Activated effector memory CD4-positive, alpha-beta T cell treated with Interleukin-2 at 50 U/mL for 16 hours (primary cell): ENCODE data around the gene CDK14.
"Not testable (repeated sequence)": the region's sequence is repeated elsewhere in the genome, so short reads cannot be mapped to it uniquely, and the experiment has no call there.

Experiments
- DNase-seq: peaks from one replicate; pipeline ENCODE4 v3.0.0-alpha.2; 2020

Gene CDK14

GRCh38 chr7:90723866-90724265 is 127.7 kb downstream of the CDK14 start:
- DNase-seq = no peak

- DNase-seq = no peak
Observed at GRCh38 chr7:90726120-90726519, 130.0 kb downstream of the CDK14 start.

DNA sequence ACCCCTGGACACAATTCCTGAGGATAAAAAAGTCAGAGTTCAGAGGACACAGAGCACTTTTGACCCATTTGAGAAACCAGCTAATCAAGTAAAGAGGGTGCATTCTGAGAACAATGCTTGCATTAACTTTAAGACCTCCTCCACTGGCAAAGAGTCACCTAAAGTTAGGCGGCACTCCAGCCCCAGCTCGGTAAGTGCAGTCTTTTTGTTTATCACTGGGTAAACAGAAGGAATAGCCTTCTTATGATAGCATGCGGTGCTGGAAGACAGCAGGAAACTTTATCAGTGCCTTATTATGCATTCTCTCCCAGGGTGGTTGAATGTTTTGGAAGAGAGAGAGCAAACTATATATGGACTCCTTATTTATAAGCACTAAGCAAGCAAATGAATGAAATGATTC is 130.5 kb downstream of the CDK14 start:
- DNase-seq = no peak

DNA sequence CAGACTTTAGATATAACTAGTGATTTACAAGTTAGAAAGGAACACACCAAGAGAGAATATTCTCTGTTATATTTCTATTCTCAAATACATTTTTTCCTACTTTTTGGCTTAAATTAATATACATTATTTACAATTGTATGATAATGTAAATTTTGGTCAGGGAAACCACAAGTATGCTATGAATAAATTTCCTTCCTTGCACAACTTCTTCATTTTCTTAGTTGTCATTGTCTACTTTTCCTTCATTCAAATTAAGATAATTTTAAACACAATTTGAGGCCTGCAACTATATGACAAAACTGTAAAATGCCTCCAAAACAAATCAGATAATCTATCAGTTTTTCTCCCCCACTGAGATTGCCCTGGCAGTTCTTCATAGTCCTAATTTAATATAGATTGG is 131.3 kb downstream of the CDK14 start:
- DNase-seq = no peak

DNA sequence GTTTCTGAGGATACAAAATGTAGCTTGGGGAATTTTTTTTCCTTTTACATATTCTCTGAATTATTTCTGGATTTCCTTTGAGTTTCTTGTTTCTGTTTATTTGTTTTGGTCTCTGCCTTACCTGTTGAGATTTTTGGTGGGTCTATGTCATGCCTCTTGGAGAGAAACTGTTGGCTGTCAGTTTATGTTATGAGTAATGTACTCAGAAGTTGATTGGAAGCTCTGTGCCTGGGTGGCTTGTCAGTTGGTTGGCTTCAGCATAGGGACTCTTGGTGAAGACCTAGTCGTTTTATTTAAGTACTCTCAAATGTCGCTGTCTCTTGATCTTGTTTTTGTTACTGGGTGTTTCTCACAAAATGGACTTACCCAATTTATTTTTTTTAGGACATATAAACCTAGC is 132.4 kb downstream of the CDK14 start:
- DNase-seq = no peak

DNA sequence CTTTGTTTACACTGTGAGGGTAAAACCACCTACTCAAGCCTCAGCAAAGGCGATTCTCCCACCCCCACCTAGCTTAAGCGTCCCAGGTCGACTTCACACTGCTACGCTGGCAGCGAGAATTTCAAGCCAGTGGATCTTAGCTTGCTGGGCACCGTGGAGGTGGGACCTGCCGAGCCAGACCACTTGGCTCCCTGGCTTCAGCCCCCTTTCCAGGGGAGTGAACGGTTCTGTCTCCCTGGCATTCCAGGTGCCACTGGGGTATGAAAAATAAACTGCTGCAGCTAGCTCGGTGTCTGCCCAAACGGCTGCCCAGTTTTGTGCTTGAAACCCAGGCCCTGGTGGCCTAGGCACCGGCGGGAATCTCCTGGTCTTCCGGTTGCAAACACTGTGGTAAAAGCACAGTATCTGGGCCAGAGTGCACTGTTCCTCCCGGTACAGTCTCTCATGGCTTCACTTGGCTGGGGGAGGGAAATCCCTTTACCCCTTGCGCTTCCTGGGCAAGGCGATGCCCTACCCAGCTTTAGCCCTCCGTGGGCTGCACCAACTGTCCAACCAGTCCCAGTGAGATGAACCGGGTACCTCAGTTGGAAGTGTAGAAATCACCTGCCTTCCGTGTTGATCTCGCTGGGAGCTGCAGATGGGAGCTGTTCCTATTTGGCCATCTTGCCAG is 139.6 kb downstream of the CDK14 start:
- DNase-seq = not testable (repeated sequence)

- no peak for DNase-seq
Observed at GRCh38 chr7:90736316-90736715, 140.2 kb downstream of the CDK14 start.

GRCh38 chr7:90736968-90737939 is 141.1 kb downstream of the CDK14 start:
- DNase-seq = no peak

GRCh38 chr7:90738249-90738648 is 142.1 kb downstream of the CDK14 start:
- DNase-seq = no peak

GRCh38 chr7:90739716-90740115 is 143.6 kb downstream of the CDK14 start:
- no peak for DNase-seq

DNA sequence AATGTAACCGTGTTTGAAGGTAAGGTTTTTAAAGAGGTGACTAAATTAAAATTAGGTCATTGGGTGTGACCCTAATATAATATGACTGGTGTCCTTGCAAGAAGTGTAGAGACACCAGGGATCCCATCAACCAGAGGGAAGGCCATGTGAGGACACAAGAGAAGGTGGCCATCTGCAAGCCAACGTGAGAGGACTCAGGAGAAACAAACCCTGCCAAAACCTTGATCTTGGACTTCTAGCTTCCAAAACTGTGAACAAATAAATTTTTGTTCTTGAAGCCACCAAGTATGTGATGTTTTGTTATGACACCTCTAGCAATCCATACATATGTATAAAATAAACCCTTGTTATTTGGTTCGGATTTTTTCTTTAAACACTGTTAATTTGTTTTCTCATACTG is 144.3 kb downstream of the CDK14 start:
- no peak for DNase-seq

- no peak for DNase-seq
Observed at GRCh38 chr7:90743626-90744025, 147.5 kb downstream of the CDK14 start.

GRCh38 chr7:90747516-90747915 is 151.4 kb downstream of the CDK14 start:
- no peak for DNase-seq

DNA sequence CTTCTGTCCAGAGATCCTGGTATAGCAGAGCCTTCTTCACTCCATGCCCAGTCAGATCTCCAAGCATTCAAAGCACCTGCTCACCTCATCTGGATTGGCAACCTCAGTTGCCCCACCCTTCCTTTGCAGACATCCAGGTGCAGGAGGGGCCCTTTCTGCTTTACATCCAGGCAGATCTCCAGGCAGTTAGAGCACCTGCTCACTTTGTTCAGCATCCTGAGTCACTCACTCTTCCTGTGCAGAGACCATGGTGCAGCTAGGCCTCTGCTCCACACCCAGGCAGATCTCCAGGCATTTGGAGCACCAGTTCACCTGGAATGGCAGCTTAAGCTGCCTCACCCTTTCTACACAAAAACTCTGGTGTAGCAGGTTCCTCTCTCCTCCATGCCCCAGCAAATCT is 153.1 kb downstream of the CDK14 start:
- no peak for DNase-seq

- DNase-seq = no peak
Observed at GRCh38 chr7:90749774-90750173, 153.7 kb downstream of the CDK14 start.

DNA sequence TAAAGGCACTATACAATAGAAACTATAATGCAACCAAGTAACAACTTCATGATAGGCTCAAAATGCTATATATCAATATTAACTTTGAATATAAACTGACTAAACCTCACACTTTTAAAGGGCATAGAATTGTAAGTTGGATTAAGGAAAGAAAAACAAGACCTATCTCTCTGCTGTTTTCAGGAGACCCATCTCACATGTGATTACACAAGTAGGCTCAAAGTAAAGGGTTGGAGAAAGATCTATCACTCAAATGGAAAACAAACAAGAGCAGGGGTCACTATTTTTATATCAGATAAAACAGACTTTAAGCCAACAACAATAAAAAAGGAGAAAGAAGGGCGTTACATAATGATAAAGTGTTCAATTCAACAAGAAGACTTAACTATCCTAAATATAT is 155.5 kb downstream of the CDK14 start:
- DNase-seq = no peak

DNA sequence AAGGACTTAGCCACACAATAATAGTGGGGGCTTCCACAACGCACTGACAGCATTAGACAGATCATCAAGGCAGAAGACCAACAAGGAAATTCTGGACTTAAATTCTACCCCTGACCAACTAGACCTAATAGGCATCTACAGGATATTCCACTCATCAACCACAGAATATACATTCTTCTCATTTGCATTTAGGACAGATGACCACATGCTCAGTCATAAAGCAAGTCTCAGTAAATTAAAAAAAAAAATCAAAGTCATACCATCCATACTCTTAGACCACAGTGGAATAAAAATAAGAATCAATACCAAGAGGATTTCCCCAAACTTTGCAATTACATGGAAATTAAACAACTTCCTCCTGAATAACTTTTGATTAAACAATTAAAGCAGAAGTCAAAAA is 155.9 kb downstream of the CDK14 start:
- no peak for DNase-seq

DNA sequence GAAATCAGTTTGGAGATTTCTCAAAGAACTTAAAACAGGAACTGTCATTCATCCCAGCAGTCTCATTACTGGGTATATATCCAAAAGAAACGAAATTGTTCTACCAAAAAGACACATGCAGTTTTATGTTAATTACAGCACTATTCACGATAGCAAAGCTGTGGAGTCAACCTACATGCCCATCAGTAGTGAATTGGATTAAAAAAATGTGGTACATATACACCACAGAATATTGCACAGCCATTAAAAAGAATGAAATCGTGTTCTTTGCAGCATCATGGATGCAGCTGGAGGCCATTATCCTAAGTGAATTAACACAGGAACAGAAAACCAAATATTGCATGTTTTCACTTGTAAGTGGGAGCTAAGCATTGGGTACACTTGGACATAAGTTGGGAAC is 158.9 kb downstream of the CDK14 start:
- no peak for DNase-seq

DNA sequence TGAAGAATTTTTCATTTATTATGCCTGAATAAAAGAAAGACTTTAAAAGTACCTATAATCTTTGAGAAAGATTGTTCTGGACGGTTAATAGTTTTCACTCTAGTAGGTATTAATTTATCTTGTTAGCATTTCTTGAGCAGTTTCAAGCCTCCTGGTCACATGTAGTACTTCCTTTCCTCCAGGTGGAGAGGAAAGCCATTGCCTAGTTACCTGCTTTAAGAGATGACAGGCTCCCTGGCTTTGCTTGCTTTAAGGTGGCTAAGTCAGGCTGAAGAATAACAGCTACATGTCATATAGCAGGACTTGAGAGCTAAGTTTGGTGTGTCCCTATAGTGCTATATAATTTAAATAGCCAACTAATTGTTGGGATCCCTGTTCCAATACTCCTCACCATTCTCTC is 160.2 kb downstream of the CDK14 start:
- DNase-seq = no peak

- DNase-seq = not testable (repeated sequence)
Observed at GRCh38 chr7:90757565-90757950, 161.4 kb downstream of the CDK14 start.

GRCh38 chr7:90758933-90759562 is 162.9 kb downstream of the CDK14 start:
- DNase-seq = no peak

DNA sequence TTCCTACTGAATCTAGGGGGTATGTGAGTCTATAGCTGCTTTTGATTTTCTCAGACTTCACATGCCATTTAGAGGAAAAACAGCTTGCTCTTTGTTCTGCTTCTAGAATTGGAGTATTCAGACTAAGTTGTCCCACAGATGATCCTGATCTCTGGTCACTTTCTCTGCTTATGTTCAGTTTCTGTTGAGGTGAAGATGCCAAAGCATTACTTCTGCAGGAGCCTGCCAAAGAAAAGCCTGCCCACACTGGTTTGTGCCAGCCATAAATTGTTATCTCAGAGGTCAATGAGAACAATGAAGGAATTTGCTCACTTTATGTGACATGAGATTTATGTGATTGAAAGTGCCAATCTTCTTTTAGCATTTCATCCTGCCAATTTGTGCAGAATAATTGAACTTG is 163.6 kb downstream of the CDK14 start:
- DNase-seq = no peak

DNA sequence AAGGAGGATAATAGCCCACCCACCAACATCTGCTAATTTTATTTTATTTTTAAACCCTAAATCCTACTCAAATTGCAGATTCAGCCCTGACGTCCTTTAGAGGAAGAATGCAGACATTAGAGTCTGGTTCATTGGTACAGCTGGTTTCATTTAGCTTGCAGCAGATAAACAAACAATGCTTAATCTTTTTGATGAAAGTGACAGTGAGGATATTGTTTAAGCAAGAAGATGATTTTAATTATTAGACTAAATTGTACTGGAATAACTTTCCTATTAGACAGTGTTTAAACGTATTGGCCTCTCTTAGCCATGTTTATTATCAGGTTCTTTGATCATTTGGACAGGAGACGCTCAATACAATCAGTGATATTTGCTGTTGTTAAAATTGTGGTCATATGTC is 164.8 kb downstream of the CDK14 start:
- no peak for DNase-seq

DNA sequence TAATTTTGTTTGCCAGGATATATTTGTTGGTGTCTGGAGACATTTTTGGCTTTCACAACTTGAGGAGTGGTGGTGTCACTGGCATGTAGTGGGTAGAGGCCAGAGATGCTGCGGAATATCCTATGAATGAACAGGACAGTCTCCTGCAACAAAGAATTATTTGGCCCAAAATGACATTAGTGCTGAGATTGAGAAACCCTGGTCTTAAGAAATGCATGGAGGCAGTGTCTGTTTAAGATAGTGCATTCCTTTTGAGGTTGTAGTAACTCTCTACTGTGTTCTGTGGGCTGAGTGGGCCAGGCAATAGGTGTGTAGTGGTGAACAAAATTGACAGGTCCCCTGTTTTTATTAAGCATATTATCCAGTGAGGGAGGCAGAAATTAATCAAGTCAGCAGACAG is 165.5 kb downstream of the CDK14 start:
- no peak for DNase-seq
